GM19025 (cell line): ENCODE results near the gene SCD5.
"Not testable (repeated sequence)": the region's sequence is repeated elsewhere in the genome, so short reads cannot be mapped to it uniquely, and the experiment has no call there.

Source experiments
- ATAC-seq: cut with Tn5 transposase; IDR thresholded peaks from one replicate; pipeline ENCODE4 v1.9.1; 2021; ENCODE audit warnings: mild to moderate bottlenecking, low read depth, moderate library complexity; ENCODE audit not compliant: unreplicated experiment

SCD5 gene

DNA sequence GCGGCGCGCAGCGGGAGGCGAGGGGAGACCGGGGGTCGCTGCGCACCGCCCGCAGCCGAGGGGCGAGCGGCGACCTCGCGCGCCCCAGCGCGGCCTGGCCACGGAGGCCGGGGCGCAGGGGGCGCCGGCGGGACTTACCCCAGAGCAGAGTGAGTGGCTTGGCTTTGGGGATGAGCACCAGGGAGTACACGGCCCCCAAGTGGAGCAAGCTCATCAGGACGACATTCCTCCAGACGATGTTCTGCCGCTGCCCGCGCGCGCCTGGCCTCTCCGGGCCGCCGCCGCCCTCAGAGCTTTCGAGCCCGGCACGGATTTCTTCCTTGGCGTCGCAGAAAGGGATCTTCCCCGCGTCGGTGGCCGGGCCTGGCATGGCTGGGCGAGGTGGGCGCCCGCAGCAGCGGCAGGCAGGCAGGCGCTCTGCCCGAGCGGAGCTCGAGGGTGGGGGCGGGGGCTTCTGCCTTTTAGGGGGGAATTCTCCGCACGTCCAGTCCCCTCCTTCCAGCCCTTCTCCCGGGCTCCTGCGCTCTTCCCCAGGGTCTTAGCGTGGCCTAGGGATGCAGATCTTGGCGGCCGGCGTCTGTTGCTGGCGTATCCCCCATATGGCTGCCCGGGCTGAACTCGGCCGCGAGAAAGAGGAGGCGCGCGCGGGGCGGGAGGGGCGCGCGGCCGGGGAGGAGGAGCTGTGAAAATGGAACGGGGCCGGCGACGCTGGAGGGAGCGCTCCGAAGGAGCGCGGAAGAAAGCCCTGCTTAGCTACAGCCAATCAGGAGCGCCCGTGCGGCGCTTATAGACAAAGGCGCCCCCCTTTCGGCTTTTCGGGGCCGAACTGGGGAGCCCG is at the start of gene SCD5:
TSS of gene SCD5 (minus strand) at position 629 of the 838 bp plus-strand sequence. CDS start at position 370, 259 bp downstream.
- ATAC-seq: peak; percentile 88

- ATAC-seq: no peak
Measured at GRCh38 chr4:82842593-82842992, 44.0 kb upstream of the SCD5 start.

DNA sequence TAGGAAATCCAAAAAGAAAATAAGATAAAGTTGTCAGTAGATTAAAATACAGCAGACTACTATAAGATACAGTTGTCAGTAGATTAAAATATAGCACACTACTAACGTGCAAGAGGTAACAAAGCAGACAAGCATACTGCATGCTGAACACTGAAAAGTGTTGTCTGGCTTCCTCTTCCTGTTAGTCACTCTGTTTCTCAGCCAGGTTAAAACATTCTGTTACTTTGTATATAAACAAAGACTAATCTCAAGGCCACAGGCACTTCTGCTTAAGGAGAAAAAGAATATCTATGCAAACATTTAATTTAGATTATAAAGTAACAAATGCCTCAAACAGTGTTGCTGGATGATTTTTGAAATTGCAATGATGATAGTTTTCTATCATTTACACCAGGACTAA is 41.0 kb upstream of the SCD5 start:
- ATAC-seq: no peak

DNA sequence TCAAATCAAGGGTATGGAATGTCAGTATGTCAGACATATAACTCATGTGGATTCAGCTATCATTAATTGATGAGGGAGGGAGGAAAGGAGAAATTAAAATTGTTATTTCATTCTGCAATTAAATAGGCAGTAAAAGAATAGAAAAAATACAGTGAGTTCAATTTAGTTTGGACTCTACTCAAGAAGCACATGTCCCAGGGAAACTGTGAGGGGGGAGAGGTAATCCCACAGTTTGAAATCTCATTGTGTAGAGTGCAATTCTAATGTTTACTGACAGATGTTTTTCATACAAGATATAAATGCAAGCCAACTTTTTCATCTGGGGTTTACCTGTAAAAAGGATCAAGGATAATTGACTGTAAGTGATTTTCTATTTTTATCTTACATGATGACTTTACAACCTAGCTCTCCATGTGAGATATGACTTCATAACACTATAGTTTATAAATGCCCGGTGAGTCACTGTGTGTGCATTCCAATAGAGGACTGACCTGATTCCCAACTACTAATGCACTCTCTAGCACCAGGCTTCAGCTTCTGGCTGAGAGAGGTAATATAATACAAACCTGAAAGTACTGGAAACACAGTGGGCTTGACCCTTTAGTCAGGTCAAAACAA is 35.2 kb upstream of the SCD5 start:
- no peak for ATAC-seq

- ATAC-seq: not testable (repeated sequence)
Measured at GRCh38 chr4:82833060-82833459, 34.5 kb upstream of the SCD5 start.

DNA sequence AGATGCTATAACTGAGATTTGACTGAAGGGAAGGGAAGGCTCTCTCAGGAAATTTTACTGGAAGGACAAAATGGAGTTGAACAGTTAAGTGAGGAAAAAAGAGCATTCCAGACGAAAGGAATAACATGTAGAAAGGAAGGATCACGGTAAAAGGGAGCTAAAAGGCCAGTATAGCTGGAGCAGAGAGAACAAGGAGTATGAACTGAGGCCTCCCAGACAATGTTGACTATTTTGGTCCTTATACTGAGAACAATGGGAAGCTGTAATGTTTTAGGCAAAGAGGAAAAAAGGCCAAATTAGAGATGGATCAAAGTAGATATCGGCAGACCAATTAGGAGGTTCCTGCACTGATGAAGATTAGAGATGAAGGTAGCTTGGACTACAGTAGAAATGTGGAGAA is 26.8 kb upstream of the SCD5 start:
- ATAC-seq: no peak

GRCh38 chr4:82823062-82823461 is 24.5 kb upstream of the SCD5 start:
- ATAC-seq: no peak

DNA sequence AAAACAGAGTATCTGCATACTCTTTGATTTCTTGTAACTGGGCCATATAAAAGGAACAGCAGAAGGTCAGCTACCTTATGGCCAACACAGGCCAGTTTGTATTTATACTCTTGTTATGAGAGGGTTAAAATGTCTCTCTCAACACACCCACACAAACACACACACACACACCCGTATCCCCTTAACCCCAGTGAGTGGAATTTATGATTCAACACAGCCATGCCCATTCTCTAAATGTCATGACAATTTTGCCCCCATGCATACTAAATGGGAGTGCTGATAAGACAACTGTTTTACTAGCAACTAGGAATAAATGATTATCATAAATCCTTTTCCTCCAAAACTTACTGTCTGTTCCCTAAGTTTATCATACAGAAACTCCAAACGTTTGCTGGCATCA is 22.1 kb upstream of the SCD5 start:
- ATAC-seq: no peak

DNA sequence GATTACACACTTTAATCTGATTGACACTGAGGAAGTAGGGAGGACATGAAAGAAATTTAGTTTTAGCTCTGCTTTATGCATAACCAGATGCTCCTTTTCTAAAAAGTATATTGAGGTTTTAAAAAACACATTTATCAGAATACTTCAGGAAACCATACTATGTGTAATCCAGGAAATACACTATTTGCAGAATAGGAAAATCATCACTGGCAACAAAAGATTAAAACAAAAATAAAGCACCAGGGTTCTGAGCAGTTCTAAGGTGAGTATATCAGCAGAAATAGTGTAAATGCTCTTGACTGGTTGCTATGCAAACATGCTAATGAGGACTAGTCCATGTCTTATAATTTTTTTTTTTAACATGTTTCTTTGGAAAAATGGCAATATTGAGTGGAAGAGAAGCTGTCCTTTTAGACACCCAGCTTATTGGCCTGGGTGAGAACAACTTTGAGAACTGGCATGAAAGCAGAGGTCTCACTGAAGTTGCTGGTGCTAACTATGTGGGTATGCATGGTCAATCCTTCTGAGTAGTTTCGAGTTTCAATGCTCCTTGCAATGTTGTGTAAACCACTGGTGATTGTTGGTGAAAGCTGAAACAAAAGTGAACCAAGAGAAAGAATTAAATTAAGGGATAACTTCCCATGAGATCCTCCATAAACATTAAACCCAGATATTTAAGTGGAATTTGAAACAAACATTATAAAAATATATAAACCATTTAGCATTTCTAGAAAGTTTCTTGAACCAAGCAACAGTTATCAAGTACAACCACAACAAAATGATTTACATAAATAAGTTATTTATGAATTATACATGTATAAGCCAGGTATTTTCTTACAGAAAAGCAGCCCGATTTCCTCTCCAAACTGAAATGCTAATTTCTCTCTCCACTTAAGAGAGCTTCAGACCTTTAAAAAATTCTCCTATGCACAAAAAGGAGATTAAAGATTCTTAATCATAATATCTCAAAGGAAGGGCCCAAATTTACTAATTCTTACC is 20.4 kb upstream of the SCD5 start:
- ATAC-seq: no peak

- not testable (repeated sequence) for ATAC-seq
Measured at GRCh38 chr4:82816874-82817273, 18.3 kb upstream of the SCD5 start.

DNA sequence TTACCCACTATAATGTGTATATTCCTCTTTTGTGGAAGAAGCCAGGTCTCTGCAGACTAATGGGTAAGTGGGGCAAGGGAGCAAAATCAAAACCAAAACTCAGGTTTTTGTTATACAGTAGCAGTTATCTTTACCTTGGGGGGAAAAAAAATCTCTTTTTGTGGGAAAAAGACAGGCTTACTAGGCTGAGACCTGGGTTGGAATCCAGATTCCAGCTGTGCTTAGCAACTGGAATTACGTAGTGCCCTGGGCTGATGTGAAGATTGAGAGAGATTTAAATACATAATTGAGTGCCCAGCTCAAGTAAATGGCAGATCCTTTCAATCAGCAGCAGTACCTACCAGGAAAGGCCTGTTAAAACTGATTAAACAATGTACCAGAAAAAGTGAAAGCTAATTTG is 15.4 kb upstream of the SCD5 start:
- no peak for ATAC-seq

DNA sequence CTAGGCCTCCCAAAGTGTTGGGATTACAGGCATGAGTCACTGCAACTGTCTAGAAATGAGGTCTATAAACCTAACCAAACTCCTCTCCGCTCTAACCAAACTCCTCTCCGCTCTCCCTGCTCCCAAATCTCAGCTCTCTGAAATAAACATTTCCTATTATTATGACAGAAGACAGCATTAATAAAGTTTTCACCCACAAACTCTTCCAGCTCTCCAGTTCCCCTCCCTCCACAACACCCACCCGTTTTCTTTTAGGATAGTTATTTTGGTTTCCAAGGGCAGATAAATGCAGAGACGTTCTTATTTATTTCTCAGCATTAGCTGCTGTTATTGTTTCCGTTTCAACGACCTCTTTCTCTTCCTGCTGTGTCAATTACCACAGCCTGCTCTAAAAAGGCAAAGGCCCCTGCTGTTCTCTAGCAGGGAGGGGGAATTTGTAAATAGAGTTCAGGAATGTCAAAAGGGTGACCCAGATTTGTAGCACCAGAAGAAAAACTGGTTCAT is 13.3 kb upstream of the SCD5 start:
- no peak for ATAC-seq

DNA sequence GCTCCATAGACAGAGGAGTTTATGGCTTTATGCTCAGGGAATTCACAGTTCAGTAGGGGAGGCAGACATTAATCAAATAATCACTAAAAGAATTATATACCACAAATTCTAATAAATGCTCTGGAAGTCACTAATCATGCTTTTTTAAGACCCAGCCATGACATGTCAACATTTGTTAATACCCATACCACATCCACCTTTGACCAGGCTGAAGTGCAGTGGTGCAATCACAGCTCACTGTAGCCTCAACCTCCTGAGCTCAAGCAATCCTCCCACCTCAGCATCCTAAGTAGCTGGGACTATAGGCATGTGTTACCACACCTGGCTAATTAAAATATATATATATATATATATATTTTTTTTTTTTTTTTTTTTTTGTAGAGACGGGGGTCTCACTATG is 12.8 kb upstream of the SCD5 start:
- no peak for ATAC-seq

DNA sequence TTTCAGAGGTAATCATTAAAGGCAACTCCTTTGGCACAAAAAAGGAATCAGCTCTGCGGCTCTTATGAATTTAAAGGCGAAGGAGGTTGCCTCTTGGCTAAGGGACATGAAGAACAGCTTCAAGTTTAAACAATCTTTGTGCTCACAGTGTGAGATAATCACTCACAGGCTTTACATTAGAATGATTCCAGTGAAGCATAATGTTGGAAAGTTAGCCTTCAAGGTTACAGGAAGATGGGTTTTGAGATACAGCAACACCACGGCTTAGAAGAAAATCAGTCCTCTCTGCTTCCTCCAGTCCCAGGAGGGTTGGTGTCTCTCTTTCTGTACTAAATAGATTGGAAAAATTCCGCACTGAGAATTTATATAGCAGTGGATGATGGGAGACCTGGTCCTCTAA is 11.6 kb upstream of the SCD5 start:
- no peak for ATAC-seq

DNA sequence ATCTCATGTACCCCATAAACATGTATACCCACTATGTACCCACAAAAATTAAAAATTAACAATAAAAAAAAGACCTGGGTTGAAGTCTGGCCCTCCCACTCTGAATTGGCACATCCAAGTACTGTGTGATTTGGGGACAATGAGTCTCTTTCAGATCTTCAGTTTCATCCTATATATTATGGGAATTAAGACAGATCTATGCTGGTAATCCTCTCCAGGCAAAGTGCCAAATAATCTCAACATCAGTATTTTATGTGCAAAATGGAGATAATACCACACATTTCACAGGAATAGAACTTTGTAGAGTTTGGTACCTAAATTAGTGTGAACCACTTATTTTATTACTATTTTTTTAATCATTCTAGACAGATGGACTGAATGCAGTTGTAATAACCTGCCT is 11.0 kb upstream of the SCD5 start:
- no peak for ATAC-seq

DNA sequence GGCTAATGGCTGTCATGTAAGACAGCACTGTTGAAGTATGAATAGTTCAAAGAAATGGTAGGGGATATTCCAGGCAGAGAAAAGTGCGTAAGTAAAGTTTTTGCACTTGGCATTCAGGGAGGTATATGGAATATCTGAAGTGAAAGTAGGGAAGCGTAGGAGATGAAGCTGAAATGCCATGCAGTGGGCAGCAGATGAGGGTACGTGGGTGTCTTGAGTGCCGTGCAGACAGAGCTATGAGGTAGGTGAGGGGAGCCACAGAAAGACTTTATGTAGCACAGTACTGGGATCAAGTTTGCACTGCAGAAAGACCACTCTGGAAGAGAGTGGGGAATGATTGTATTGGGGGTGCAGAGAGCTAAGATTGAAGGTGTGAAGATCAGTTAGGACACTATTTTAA is 5.2 kb upstream of the SCD5 start:
- no peak for ATAC-seq

GRCh38 chr4:82802911-82803310 is 4.3 kb upstream of the SCD5 start:
- no peak for ATAC-seq

- ATAC-seq: no peak
Measured at GRCh38 chr4:82801910-82802521, 3.4 kb upstream of the SCD5 start.

DNA sequence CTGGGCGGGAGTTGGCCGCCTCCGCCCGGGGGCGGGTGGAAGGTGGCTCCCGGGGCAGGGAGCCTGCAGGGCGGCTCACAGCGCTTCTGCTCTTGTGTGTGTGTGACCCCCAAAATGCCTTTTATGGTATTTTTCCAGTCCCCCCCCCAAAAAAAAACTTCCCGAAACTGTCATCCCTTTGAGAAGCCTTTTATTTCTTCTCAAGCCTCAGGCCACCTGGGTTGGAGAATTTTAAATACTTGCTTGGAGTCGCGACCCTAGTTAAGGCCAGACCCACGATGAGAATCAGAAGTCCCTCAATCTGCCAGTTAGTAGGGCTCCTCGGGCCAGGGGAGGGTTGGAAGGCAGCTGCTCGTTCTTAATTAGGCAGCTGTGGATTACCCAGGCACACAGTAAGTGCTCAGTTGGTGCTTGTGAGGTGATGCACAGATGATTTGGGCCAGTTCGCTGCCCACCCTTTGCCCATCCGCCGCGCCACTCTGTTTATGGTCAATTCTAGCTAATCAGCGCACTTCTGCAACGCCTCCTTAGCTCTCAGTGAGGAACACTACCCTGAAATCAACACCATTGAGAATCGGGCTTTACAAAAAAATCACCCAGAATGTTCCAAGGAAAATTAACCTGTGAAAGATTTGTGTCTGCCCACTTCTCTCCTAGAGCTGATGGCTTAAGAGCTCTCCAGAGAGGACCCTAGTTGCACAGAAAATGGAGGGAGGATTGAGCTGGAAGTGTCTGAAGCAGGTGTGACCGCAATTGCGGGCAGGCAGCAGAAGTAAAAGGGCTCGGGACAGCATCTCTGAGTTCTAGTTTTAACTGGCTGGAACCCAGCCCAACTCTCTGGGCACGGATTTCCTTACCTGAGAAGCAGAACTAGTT is 648 bp upstream of the SCD5 start:
- no peak for ATAC-seq
